ENCODE measurements around the gene INSL3.

DNA sequence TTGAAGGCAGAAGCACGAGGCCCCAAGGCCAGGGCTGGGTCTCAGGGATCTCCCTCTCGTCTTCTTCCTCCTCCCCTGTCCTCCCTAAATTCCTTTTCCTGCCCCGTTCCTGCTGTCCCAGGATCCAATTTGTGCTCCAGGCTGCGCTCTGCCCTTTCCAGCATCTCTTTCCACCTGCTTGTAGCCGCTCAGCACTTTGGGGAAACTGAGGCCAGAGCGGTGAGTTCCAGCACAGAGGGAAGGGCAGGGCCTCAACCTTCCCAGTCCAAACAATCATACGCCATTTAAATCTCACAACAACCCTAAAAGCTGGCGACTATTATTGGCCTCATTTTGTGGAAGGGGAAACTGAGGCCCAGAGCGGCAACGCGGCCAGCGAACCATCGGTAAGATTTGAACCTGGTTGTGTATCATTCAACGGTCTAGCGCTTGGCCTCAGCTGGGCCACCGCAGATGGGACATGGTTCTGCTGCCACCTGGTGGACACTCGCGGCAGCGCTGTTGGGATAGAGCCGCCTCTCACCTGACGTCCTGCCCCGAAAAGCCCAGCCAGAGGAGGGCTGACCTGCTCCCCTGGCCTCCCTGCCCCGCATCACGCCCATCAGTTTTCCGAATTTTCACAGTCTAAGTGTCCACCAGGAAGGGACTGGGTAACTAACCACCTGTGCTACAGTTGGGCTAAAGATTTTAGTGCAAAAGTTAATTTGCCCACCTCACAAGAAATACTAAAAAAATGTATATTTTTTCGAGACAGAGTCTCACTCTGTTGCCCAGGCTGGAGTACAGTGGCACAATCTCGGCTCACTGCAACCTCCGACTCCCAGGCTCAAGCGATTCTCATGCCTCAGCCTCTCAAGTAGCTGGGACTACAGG lies 34.2 kb upstream of the INSL3 start:
- TF ChIP-seq, protein P1, sequence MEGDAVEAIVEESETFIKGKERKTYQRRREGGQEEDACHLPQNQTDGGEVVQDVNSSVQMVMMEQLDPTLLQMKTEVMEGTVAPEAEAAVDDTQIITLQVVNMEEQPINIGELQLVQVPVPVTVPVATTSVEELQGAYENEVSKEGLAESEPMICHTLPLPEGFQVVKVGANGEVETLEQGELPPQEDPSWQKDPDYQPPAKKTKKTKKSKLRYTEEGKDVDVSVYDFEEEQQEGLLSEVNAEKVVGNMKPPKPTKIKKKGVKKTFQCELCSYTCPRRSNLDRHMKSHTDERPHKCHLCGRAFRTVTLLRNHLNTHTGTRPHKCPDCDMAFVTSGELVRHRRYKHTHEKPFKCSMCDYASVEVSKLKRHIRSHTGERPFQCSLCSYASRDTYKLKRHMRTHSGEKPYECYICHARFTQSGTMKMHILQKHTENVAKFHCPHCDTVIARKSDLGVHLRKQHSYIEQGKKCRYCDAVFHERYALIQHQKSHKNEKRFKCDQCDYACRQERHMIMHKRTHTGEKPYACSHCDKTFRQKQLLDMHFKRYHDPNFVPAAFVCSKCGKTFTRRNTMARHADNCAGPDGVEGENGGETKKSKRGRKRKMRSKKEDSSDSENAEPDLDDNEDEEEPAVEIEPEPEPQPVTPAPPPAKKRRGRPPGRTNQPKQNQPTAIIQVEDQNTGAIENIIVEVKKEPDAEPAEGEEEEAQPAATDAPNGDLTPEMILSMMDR (IDR thresholded peaks at IDR 0.05; ENCODE audit: poor library complexity, severe bottlenecking) = peak; percentile 96
- no peak for TF ChIP-seq EZH2 (IDR thresholded peaks at IDR 0.05; ENCODE audit: borderline replicate concordance, insufficient read depth, low read length, poor library complexity, severe bottlenecking)
